ENCODE data around the gene MAGI2.

Gene MAGI2

DNA sequence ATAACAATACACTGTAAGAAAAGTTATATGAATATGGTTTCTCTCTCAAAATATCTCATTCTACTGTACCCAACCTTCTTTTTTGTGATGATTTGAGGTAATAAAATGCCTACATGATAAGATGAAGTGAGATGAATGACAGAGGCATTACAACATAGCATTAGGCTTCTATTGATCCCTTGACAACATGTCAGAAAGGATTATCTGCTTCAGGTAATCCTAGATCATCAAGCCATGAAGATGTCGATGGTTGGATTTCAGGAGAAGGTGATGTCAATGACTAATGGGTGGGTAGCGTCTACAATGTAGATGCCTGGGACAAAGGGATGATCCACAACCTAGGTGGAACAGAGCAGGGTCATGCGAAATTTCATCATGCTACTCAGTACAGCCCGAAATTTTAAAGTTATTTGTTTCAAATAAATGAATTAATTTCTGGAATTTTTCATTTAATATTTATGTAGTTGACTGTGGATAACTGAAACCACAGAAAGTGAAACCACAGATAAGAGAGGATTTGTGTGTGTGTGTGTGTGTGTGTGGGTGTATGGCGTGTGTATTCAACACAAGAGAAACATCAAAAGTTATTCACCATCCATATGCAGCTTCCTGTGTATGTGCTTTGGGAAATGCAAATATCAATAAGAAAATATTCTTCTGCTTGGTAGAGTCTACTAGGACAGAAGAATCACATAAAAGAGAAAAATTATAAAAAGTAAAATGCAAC, 77.0 kb downstream of the MAGI2 start:
- DNase-seq (ENCODE audit: low spot score), result no peak

DNA sequence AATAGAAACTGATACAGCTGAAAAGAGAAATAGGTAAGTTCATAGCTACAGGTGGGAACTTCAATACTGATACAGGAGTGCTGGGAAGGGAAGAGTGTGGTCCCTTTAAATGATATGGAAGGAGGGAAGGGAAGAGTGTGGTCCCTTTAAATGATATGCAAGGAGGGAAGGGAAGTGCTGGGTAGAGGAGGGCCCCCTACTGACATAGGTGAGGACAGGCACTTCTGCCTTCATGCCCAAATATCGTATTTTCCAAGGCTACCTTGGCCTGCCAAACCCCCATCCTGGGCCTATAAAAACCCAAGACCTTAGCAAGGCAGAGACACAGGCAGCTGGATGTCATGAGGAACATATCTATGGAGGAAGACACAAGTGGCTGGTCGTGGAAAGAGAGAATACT, 92.3 kb downstream of the MAGI2 start:
- DNase-seq (ENCODE audit: low spot score), result no peak

DNA sequence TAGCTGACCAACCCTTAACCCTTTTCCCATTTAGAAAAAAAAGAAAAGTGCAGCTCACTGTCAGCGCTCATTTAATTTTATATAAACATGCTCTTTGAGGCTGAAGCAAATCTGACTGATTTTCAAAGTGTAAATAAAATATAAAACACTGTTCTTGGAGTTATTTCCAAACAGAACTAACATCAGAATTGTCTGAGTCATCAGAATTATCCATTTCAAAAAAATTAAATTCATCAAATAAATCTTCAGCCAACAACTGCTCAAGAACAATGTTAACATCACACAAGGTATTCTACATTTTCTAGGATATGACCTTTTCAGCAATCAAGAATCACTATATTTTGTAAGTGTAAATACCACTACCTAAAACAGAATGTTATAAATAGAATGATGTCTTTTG, 93.6 kb downstream of the MAGI2 start:
- DNase-seq (ENCODE audit: low spot score), result no peak

DNA sequence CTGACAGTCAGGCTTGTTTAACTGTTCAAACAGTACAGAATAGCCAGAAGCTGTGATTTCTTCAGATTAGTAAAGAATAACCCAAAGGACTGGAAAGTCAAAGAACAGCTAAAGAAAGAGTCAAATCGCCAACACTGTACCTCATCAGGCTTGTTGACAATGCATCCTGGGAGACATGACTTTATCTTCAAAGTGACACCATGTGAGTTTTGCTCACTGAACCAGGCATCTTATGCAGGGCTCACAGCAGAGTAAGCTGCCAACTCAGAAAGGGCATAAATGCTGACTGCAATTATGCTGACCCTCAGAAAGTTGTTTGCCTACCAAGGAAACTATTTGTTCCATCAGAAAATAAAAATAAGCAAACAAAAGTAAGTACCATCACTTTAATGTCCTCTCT, 96.4 kb downstream of the MAGI2 start:
- DNase-seq (ENCODE audit: low spot score), result no peak

DNA sequence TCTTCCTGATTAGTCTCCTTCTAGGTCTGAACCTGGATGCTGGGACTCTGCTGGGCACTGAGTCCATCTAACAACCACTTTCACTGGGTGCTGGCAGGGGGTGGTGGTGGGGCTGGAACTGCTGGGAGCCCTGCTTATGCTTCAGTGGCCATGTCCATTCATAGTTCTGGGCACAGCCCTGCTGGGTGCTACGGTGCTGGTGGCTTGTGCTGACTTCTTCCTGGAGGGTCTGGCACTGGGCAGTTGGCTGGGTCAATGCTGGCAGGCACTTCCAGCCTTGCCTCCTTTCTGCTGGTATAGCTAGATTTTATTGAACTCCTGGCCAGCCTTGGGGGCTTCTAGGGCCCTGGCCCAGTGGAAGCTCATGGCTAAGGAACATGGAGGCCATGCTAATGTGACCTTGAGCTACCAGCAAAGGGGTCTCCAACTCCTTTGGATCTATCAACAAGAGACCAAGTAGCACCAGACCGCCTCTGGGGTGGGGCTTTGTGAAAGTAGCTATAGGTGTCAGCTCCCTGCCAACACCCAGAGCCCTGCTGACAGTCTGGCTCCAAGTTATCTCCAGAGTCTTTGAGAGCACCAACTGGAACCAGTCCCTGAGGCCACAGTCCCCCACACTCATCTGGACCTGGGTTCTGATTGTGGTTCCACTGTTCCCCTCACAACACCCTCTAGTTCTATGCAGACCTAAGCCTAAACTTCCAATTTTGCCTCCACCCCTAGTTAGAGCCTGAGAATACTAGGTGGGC, 99.6 kb downstream of the MAGI2 start:
- DNase-seq (ENCODE audit: low spot score), result no peak

- DNase-seq (ENCODE audit: low spot score), result no peak
Measured at GRCh38 chr7:79352323-79352722, 101.1 kb downstream of the MAGI2 start.

GRCh38 chr7:79347351-79347750, 106.1 kb downstream of the MAGI2 start:
- no peak for DNase-seq (ENCODE audit: low spot score)

DNA sequence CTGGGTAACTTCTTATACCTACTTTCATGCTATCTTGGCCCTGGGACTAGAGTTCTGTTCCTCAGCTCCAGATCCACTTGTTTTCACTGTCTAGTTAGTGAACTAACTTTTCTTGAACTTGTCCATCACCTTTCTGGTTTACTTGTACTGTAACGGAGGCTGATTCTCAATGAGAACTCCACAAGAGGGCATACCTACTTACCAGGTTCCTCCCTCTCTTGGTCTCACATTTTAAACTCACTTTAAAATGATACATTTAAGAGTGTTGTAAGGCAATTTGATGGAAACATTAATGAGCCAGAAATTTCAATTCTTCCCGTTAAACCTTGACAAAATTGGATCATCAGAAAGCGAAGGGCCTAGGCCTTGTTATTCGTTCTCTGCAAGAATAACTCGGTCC, 111.6 kb downstream of the MAGI2 start:
- no peak for DNase-seq (ENCODE audit: low spot score)

GRCh38 chr7:79340212-79340611, 113.3 kb downstream of the MAGI2 start:
- DNase-seq (ENCODE audit: low spot score), result no peak

DNA sequence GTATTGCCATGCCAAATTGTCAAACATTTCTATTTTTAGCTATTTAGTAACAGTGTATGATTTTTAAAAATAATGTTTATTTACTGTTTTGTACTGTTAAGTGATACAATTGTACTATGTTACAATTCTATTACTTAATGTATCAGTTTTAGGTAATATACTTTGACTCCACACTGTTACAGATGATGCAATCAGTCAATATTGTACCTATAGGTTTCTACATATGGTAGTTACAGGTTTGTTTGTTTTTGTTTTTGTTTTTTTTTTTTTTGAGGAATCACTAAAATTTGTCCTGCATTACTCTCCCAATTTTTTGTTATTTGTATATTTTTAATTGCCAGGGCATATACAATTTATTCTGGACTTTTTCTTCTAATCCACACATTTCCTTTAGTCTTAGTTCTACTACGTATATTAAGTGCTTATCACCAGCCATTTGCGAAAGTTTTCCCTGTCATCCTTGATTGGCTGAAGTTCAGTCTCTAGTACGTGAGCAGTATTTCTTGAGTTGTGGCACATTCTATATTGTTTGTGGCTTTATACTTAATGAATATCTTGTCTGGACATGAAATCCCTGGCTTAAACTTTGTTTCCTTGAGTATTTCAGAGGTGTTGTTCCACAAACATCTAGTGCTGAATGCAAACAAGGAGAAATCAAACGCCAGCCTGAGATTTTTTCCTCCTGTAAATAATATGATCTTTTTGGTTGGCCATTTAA, 114.1 kb downstream of the MAGI2 start:
- DNase-seq (ENCODE audit: low spot score), result no peak

- DNase-seq (ENCODE audit: low spot score), result no peak
Measured at GRCh38 chr7:79337717-79338116, 115.8 kb downstream of the MAGI2 start.

GRCh38 chr7:79334841-79335240, 118.6 kb downstream of the MAGI2 start:
- no peak for DNase-seq (ENCODE audit: low spot score)

GRCh38 chr7:79334334-79334733, 119.1 kb downstream of the MAGI2 start:
- DNase-seq (ENCODE audit: low spot score), result no peak

GRCh38 chr7:79332091-79332490, 121.4 kb downstream of the MAGI2 start:
- no peak for DNase-seq (ENCODE audit: low spot score)

GRCh38 chr7:79329464-79329863, 124.0 kb downstream of the MAGI2 start:
- no peak for DNase-seq (ENCODE audit: low spot score)

DNA sequence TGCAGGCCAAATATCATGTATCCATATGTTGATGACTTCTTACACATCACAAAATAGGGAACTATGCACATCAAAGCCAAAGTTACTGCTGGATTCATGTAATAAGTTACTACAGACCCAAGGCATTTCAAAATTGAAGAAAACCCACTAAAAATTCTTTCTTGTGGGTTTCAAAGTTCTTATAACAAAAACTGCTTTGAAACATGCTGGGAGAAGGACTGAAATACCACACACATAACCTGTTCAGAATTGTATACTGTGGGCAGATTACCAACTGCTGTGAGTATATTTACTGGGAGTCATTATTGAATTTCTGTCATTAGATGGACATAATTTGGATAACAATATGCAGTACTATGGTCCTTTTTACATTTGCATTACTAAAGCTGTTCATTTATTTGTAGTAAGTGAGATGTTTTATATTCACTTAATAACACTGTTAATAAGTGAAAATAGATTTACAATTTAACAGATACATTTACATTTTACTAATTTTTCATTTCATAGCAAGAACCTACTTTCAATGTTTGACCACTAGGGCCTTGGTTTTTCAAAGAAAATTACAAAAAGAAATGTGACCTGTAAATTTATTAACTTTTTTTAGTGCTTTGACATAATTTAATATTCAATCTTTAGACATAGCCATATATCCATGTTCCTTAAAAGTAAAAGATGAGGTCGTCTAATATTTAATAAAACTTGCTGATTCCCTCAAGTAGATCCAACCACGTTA, 132.6 kb downstream of the MAGI2 start:
- DNase-seq (ENCODE audit: low spot score), result no peak

- DNase-seq (ENCODE audit: low spot score), result no peak
Measured at GRCh38 chr7:79319369-79319768, 134.1 kb downstream of the MAGI2 start.

GRCh38 chr7:79317728-79318127, 135.7 kb downstream of the MAGI2 start:
- DNase-seq (ENCODE audit: low spot score), result no peak

DNA sequence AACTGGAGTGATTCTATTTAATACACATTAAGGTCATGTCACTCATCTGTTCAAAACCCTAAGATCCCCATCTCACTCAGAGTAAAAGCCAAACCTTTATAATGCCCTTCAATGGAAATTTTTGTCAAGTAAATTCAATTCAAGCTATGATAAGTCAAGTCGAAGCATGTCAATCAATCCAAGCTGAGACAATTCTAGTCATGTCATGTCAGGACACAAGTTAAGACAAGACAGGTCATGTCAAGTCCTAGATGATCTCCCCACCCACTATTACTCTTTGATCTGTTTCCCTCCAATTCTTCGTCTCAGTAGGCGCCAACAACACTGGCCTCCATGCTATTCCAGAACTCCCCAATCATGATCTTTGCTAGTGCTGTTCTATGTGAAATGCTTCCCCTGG, 141.4 kb downstream of the MAGI2 start:
- DNase-seq (ENCODE audit: low spot score), result no peak

GRCh38 chr7:79308192-79308591, 145.3 kb downstream of the MAGI2 start:
- DNase-seq (ENCODE audit: low spot score), result no peak

- no peak for DNase-seq (ENCODE audit: low spot score)
Measured at GRCh38 chr7:79307376-79307775, 146.1 kb downstream of the MAGI2 start.

- no peak for DNase-seq (ENCODE audit: low spot score)
Measured at GRCh38 chr7:79304711-79305110, 148.8 kb downstream of the MAGI2 start.
